HepG2 (cell line): ENCODE measurements around the gene TTLL1. TPM values are rescaled to one million over a fixed set of nuclear protein-coding genes. Genes with fewer than 3 reads are reported as not detected.
A peak's percentile ranks its signal among the peaks of the same experiment; 100 is the strongest.

ENCODE experiments used
- AGO2 ChIP-seq: fragments of 200-400 bp; formaldehyde crosslinking; optimal IDR thresholded peaks from 2 replicates; pipeline ENCODE3; 2017; ENCODE audit warnings: mild to moderate bottlenecking, low read depth, low read length, moderate library complexity
- ETV5 ChIP-seq: IDR thresholded peaks from 2 replicates; pipeline ENCODE4 v1.6.1; 2018; ENCODE audit warnings: missing biosample characterization, missing genetic modification reagents, inconsistent platforms, borderline replicate concordance
- MXI1 ChIP-seq: IDR thresholded peaks from 3 replicates; pipeline ENCODE4 v1.6.1; 2012; ENCODE audit warnings: low read depth, low read length, inconsistent platforms, borderline replicate concordance
- NCOR1 ChIP-seq: fragments of 200-600 bp; sonication (generic); IDR thresholded peaks from 2 replicates; pipeline ENCODE4 v1.7.0; 2017; ENCODE audit warnings: antibody characterized with exemption, low read length, borderline replicate concordance
- NFRKB ChIP-seq: fragments of 450-650 bp; IDR thresholded peaks from 2 replicates; pipeline ENCODE4 v1.6.1; 2017
- PRMT3 ChIP-seq: sonication (generic); formaldehyde crosslinking; IDR thresholded peaks from 2 replicates; pipeline ENCODE4 v1.8.1; 2022; ENCODE audit warnings: low read depth, mild to moderate bottlenecking, moderate library complexity, missing genetic modification reagents, borderline replicate concordance
- REST ChIP-seq, 2 experiments: IDR thresholded peaks; 2 replicates each; pipeline ENCODE4 v1.6.1; 2011 to 2012; ENCODE audit warnings: low read length in 2 of 2, borderline replicate concordance in 1 of 2, low read depth in 1 of 2, mild to moderate bottlenecking in 1 of 2, moderate library complexity in 1 of 2
- SIX4 ChIP-seq: sonication (generic); formaldehyde crosslinking; IDR thresholded peaks from 2 replicates; pipeline ENCODE4 v1.4.0; 2020; ENCODE audit warnings: missing genetic modification reagents
- SNAPC5 ChIP-seq: sonication (generic); formaldehyde crosslinking; IDR thresholded peaks from 2 replicates; pipeline ENCODE4 v1.8.1; 2023; ENCODE audit warnings: mild to moderate bottlenecking, missing genetic modification reagents, borderline replicate concordance
- SOX6 ChIP-seq, 2 experiments: fragments of 450-650 bp in 1 of 2; sonication (generic) in 1 of 2; formaldehyde crosslinking in 1 of 2; IDR thresholded peaks; 2 replicates each; pipeline versions ENCODE4 v1.4.0 to v1.6.1; 2017 to 2020; ENCODE audit warnings: antibody characterized with exemption in 1 of 2, mild to moderate bottlenecking in 1 of 2, missing genetic modification reagents in 1 of 2
- TARDBP ChIP-seq: sonication (generic); formaldehyde crosslinking; IDR thresholded peaks from 2 replicates; pipeline ENCODE4 v1.8.0; 2022; ENCODE audit warnings: mild to moderate bottlenecking, missing genetic modification reagents
- TRIM24 ChIP-seq: sonication (generic); formaldehyde crosslinking; IDR thresholded peaks from 2 replicates; pipeline ENCODE4 v1.8.0; 2022; ENCODE audit warnings: mild to moderate bottlenecking, missing genetic modification reagents
- WIZ ChIP-seq: sonication (generic); formaldehyde crosslinking; IDR thresholded peaks from 2 replicates; pipeline ENCODE4 v1.5.1; 2020; ENCODE audit warnings: mild to moderate bottlenecking, missing genetic modification reagents
- ZGPAT ChIP-seq: IDR thresholded peaks from 2 replicates; pipeline ENCODE4 v1.6.1; 2016; ENCODE audit warnings: mild to moderate bottlenecking
- ZMYM2 ChIP-seq: sonication (generic); formaldehyde crosslinking; IDR thresholded peaks from 2 replicates; pipeline ENCODE4 v1.8.0; 2022; ENCODE audit warnings: mild to moderate bottlenecking, missing genetic modification reagents
- ZNF121 ChIP-seq: sonication (generic); formaldehyde crosslinking; IDR thresholded peaks from 2 replicates; pipeline ENCODE4 v1.5.0; 2020; ENCODE audit warnings: mild to moderate bottlenecking, missing genetic modification reagents
- ZNF253 ChIP-seq: sonication (generic); formaldehyde crosslinking; IDR thresholded peaks from 2 replicates; pipeline ENCODE4 v1.8.0; 2022; ENCODE audit warnings: mild to moderate bottlenecking, missing genetic modification reagents, borderline replicate concordance
- ZNF572 ChIP-seq: sonication (generic); formaldehyde crosslinking; IDR thresholded peaks from 2 replicates; pipeline ENCODE4 v1.5.1; 2020; ENCODE audit warnings: mild to moderate bottlenecking, missing genetic modification reagents
- ZNF775 ChIP-seq: sonication (generic); formaldehyde crosslinking; IDR thresholded peaks from 2 replicates; pipeline ENCODE4 v1.4.0; 2020; ENCODE audit warnings: missing genetic modification reagents, mild to moderate bottlenecking, moderate library complexity, borderline replicate concordance
- ZNF891 ChIP-seq: sonication (generic); formaldehyde crosslinking; IDR thresholded peaks from 2 replicates; pipeline ENCODE4 v1.5.0; 2020; ENCODE audit warnings: mild to moderate bottlenecking, missing genetic modification reagents
- polyA plus RNA-seq, 8 experiments: library from polyadenylated mRNA; depleted of rRNA in 3 of 8; stranded (reverse) in 7 of 8; unstranded in 1 of 8; fragments of >200 nt; fragmentation: Illumina TruSeq in 4 of 8; extraction: Trizol in 4 of 8; gene quantifications; 2 replicates each; pipeline versions ENCODE4 v1.2.1 to v1.2.3, GENCODE V29; 2011 to 2016; ENCODE audit warnings: low read depth in 4 of 8, missing spikeins in 1 of 8, mixed read lengths in 1 of 8; ENCODE audit not compliant: insufficient read depth in 1 of 8
- total RNA-seq, 5 experiments: library from RNA; depleted of rRNA; stranded (reverse); fragments of >200 nt; fragmentation: Illumina TruSeq; extraction: Trizol; gene quantifications; 2 replicates each; pipeline ENCODE4 v1.2.3, GENCODE V29; 2016; ENCODE audit warnings: low read depth in 1 of 5
- TF ChIP-seq, protein P1 (sequence below): sonication (generic); formaldehyde crosslinking; IDR thresholded peaks from 2 replicates; pipeline ENCODE4 v1.4.0; 2020; ENCODE audit warnings: missing genetic modification reagents
- TF ChIP-seq, protein P2 (sequence below): sonication (generic); formaldehyde crosslinking; IDR thresholded peaks from 2 replicates; pipeline ENCODE4 v1.4.0; 2020; ENCODE audit warnings: mild to moderate bottlenecking, missing genetic modification reagents

Gene TTLL1
- total and polyA plus RNA-seq, 2 of the 13 experiments (the other 11 are each of a cell fraction or from before 2014, with no cell fraction given), result 1.6 to 5.3 TPM

- TF ChIP-seq PRMT3 (CRISPR knock-in tag), result no peak
- no peak for TF ChIP-seq TARDBP (CRISPR knock-in tag)
- no peak for TF ChIP-seq AGO2
- no peak for TF ChIP-seq ZNF572 (CRISPR knock-in tag)
- TF ChIP-seq, protein P1, sequence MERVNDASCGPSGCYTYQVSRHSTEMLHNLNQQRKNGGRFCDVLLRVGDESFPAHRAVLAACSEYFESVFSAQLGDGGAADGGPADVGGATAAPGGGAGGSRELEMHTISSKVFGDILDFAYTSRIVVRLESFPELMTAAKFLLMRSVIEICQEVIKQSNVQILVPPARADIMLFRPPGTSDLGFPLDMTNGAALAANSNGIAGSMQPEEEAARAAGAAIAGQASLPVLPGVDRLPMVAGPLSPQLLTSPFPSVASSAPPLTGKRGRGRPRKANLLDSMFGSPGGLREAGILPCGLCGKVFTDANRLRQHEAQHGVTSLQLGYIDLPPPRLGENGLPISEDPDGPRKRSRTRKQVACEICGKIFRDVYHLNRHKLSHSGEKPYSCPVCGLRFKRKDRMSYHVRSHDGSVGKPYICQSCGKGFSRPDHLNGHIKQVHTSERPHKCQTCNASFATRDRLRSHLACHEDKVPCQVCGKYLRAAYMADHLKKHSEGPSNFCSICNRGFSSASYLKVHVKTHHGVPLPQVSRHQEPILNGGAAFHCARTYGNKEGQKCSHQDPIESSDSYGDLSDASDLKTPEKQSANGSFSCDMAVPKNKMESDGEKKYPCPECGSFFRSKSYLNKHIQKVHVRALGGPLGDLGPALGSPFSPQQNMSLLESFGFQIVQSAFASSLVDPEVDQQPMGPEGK (CRISPR knock-in tag), result no peak
- TF ChIP-seq ETV5 (CRISPR knock-in tag), result peak; percentile 50; the same call in 1 of the 2 replicates
- no peak for TF ChIP-seq SOX6 (IDR thresholded peaks at IDR 0.05)
- TF ChIP-seq SOX6 (CRISPR knock-in tag; IDR thresholded peaks at IDR 0.05), result peak; percentile 36; the same call in 1 of the 2 replicates
- TF ChIP-seq TRIM24, result no peak
- no peak for TF ChIP-seq ZMYM2
- peak; percentile 23; the same call in 1 of the 2 replicates for TF ChIP-seq NCOR1
- no peak for TF ChIP-seq ZNF121 (CRISPR knock-in tag)
- no peak for TF ChIP-seq WIZ
- no peak for TF ChIP-seq NFRKB
- TF ChIP-seq REST (IDR thresholded peaks at IDR 0.05; ENCODE audit: borderline replicate concordance in 1 of 2, low read depth in 1 of 2, low read length in 2 of 2), result no peak
- no peak for TF ChIP-seq SIX4 (CRISPR knock-in tag)
- TF ChIP-seq ZGPAT (CRISPR knock-in tag), result no peak
- TF ChIP-seq ZNF253 (CRISPR knock-in tag), result no peak
- TF ChIP-seq ZNF891 (CRISPR knock-in tag), result no peak
- no peak for TF ChIP-seq SNAPC5 (CRISPR knock-in tag)
- TF ChIP-seq, protein P2, sequence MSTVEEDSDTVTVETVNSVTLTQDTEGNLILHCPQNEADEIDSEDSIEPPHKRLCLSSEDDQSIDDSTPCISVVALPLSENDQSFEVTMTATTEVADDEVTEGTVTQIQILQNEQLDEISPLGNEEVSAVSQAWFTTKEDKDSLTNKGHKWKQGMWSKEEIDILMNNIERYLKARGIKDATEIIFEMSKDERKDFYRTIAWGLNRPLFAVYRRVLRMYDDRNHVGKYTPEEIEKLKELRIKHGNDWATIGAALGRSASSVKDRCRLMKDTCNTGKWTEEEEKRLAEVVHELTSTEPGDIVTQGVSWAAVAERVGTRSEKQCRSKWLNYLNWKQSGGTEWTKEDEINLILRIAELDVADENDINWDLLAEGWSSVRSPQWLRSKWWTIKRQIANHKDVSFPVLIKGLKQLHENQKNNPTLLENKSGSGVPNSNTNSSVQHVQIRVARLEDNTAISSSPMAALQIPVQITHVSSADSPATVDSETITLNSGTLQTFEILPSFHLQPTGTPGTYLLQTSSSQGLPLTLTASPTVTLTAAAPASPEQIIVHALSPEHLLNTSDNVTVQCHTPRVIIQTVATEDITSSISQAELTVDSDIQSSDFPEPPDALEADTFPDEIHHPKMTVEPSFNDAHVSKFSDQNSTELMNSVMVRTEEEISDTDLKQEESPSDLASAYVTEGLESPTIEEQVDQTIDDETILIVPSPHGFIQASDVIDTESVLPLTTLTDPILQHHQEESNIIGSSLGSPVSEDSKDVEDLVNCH (CRISPR knock-in tag), result no peak
- no peak for TF ChIP-seq MXI1
- no peak for TF ChIP-seq ZNF775 (CRISPR knock-in tag)
Measured at GRCh38 chr22:43078522-43078921, 10.7 kb downstream of the TTLL1 start (continued).
